MM.1S (cell line): ENCODE results near the gene USF2.

Experiments
- DNase-seq: peaks from one replicate; pipeline ENCODE4 v3.0.0-alpha.2; 2015
- H2AFZ ChIP-seq: fragments of 300-600 bp; sonication (generic); 2 replicates; pipeline ENCODE4 v1.6.0; 2016; ENCODE audit warnings: antibody characterized with exemption, low read length
- H3F3A ChIP-seq: fragments of 300-600 bp; sonication (generic); 2 replicates; pipeline ENCODE4 v1.6.1; 2016; ENCODE audit warnings: mild to moderate bottlenecking, antibody characterized with exemption, low read length, moderate library complexity, mixed read lengths; ENCODE audit not compliant: insufficient read depth
- H3K27ac ChIP-seq: fragments of 300-600 bp; sonication (generic); 2 replicates; pipeline ENCODE4 v1.5.1; 2016; ENCODE audit warnings: mild to moderate bottlenecking, low read length
- H3K27me3 ChIP-seq: fragments of 300-600 bp; sonication (generic); replicated peaks from 2 replicates; pipeline ENCODE4 v1.6.0; 2016; ENCODE audit warnings: low read length; ENCODE audit not compliant: insufficient read depth
- H3K36me3 ChIP-seq: fragments of 300-600 bp; sonication (generic); replicated peaks from 2 replicates; pipeline ENCODE4 v1.6.1; 2016; ENCODE audit warnings: mild to moderate bottlenecking, low read length, mixed read lengths; ENCODE audit not compliant: insufficient read depth
- H3K4me1 ChIP-seq: fragments of 300-600 bp; sonication (generic); 2 replicates; pipeline ENCODE4 v1.6.1; 2016; ENCODE audit warnings: low read length, mixed read lengths
- H3K4me2 ChIP-seq: fragments of 300-600 bp; sonication (generic); 2 replicates; pipeline ENCODE4 v1.6.0; 2016; ENCODE audit warnings: low read depth, low read length
- H3K4me3 ChIP-seq: fragments of 300-600 bp; sonication (generic); 2 replicates; pipeline ENCODE4 v1.5.1; 2016; ENCODE audit warnings: low read length, mixed read lengths
- H3K79me2 ChIP-seq: fragments of 300-600 bp; sonication (generic); 2 replicates; pipeline ENCODE4 v1.6.1; 2016; ENCODE audit warnings: mixed run types, low read length, mixed read lengths
- H3K9ac ChIP-seq: fragments of 300-600 bp; sonication (generic); 2 replicates; pipeline ENCODE4 v1.6.1; 2016; ENCODE audit warnings: low read length, mixed read lengths
- H3K9me2 ChIP-seq: fragments of 300-600 bp; sonication (generic); replicated peaks from 2 replicates; pipeline ENCODE4 v1.6.1; 2016; ENCODE audit warnings: mild to moderate bottlenecking, low read length, mixed read lengths; ENCODE audit not compliant: insufficient read depth
- H3K9me3 ChIP-seq: fragments of 300-600 bp; sonication (generic); replicated peaks from 2 replicates; pipeline ENCODE4 v1.6.1; 2016; ENCODE audit warnings: mild to moderate bottlenecking, low read length, mixed read lengths; ENCODE audit not compliant: insufficient read depth
- H4K20me1 ChIP-seq: fragments of 300-600 bp; sonication (generic); 2 replicates; pipeline ENCODE4 v1.6.1; 2016; ENCODE audit warnings: mild to moderate bottlenecking, low read length, moderate library complexity, mixed read lengths; ENCODE audit not compliant: insufficient read depth
- EZH2 ChIP-seq: fragments of 300-600 bp; sonication (generic); optimal IDR thresholded peaks from 2 replicates; pipeline ENCODE3; 2017; ENCODE audit warnings: low read depth, mild to moderate bottlenecking, antibody characterized with exemption, low read length, mixed read lengths
- EZH2phosphoT487 ChIP-seq: fragments of 300-600 bp; sonication (generic); IDR thresholded peaks from 2 replicates; pipeline ENCODE4 v1.6.1; 2018; ENCODE audit warnings: antibody characterized with exemption, low read length
- TF ChIP-seq, protein P1 (sequence below): fragments of 300-600 bp; sonication (generic); IDR thresholded peaks from 2 replicates; pipeline ENCODE4 v1.5.1; 2016; ENCODE audit warnings: antibody characterized with exemption, low read length, mixed read lengths

USF2 gene

GRCh38 chr19:35251456-35251855 lies 17.3 kb upstream of the USF2 start:
- Histone ChIP-seq H3K79me2 (peaks cover 45% of the 10 kb centered on the region), H3K4me2 (no peak overlapping the region), H3K9me2 (no peaks in the 10 kb centered on the region), H3K36me3 (0 out of 2 replicates have a peak, but pooled peaks cover 8% of the 10 kb centered on the region), H3K4me3 (no peak overlapping the region), H2AFZ (no peak overlapping the region), H3K9ac (no peak overlapping the region), H3F3A (peaks cover 18% of the 10 kb centered on the region), H3K4me1 (peaks cover 15% of the 10 kb centered on the region), H3K9me3 (no peaks in the 10 kb centered on the region), H3K27ac (no peak overlapping the region), H3K27me3 (no peaks in the 10 kb centered on the region), H4K20me1 (no peaks in the 10 kb centered on the region)
- TF ChIP-seq, protein P1, sequence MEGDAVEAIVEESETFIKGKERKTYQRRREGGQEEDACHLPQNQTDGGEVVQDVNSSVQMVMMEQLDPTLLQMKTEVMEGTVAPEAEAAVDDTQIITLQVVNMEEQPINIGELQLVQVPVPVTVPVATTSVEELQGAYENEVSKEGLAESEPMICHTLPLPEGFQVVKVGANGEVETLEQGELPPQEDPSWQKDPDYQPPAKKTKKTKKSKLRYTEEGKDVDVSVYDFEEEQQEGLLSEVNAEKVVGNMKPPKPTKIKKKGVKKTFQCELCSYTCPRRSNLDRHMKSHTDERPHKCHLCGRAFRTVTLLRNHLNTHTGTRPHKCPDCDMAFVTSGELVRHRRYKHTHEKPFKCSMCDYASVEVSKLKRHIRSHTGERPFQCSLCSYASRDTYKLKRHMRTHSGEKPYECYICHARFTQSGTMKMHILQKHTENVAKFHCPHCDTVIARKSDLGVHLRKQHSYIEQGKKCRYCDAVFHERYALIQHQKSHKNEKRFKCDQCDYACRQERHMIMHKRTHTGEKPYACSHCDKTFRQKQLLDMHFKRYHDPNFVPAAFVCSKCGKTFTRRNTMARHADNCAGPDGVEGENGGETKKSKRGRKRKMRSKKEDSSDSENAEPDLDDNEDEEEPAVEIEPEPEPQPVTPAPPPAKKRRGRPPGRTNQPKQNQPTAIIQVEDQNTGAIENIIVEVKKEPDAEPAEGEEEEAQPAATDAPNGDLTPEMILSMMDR = no peak
- no peak for TF ChIP-seq EZH2
- no peak for TF ChIP-seq EZH2phosphoT487
- DNase-seq = no peak

DNA sequence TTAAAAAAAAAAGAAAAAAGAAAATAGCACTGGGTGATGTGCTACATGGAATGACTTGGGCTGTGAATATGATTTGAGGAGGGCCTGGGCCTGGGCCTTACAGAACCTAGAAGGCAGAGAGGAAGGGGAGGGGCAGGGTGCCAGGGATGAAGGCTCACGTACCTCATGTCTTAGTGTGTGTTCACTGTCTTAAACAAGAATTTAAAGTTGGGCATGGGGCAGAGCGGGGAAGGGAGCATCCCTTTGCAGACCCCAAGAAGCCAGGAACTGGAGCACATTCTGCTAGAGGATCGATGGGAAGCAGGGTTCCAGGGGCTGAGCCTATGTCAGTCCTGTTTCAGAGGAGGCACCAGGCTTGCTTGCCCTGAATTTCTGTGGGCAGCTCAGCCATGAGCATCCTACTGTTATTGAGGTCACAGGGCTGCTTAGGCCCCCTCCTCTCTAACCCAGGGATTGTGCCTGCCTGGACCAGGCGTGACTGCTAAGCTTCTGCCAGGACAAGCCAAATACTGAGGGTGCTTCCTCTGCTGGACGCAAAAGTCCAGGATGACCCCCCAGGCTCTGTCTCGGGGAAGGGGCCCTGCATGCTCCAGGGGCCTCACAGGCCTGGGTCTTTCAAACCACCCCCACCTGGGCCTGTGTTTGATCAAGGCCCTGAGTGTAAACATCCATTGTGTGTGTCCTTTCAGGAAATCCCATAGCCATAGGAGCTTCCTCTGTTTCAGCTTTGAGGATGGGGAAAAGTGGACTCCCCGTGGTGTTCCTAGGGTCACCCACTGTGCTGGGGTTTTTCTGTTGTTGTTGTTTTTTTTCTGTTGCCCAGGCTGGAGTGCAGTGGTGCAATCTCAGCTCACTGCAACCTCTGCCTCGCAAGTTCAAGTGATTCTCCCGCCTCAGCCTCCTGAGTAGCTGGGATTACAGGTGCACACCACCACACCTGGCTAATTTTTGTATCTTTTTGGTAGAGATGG lies 15.2 kb upstream of the USF2 start:
- no peak overlapping the region for H3K4me3 ChIP-seq
- no peak overlapping the region for H3K27ac ChIP-seq
- no peaks in the 10 kb centered on the region for H4K20me1 ChIP-seq
- peaks cover under 1% of the 10 kb centered on the region; the same call in 1 of the 2 replicates for H3F3A ChIP-seq
- H3K9ac ChIP-seq = no peak overlapping the region
- H3K4me2 ChIP-seq = no peak overlapping the region
- TF ChIP-seq EZH2 (no peak), EZH2phosphoT487 (no peak)
- TF ChIP-seq, protein P1 = no peak
- DNase-seq = no peak
- no peaks in the 10 kb centered on the region for H3K9me2 ChIP-seq
- H3K36me3 ChIP-seq = 0 out of 2 replicates have a peak, but pooled peaks cover 8% of the 10 kb centered on the region
- H3K27me3 ChIP-seq = no peaks in the 10 kb centered on the region
- no peak overlapping the region for H2AFZ ChIP-seq
- H3K79me2 ChIP-seq = peaks cover 44% of the 10 kb centered on the region
- no peaks in the 10 kb centered on the region for H3K9me3 ChIP-seq
- peaks cover 6% of the 10 kb centered on the region; the same call in 1 of the 2 replicates for H3K4me1 ChIP-seq

GRCh38 chr19:35254341-35255297 lies 14.1 kb upstream of the USF2 start:
- Histone ChIP-seq H3K36me3 (0 out of 2 replicates have a peak, but pooled peaks cover 8% of the 10 kb centered on the region), H4K20me1 (no peaks in the 10 kb centered on the region), H3K27me3 (no peaks in the 10 kb centered on the region), H3K4me3 (no peak overlapping the region), H3K9me2 (no peaks in the 10 kb centered on the region), H3K27ac (no peak overlapping the region), H3K4me2 (no peak overlapping the region), H3K79me2 (peaks cover 34% of the 10 kb centered on the region), H3K9me3 (no peaks in the 10 kb centered on the region), H3K9ac (no peak overlapping the region), H2AFZ (no peak overlapping the region), H3K4me1 (peaks cover 4% of the 10 kb centered on the region; the same call in 1 of the 2 replicates), H3F3A (no peaks in the 10 kb centered on the region)
- no peak for TF ChIP-seq EZH2phosphoT487
- TF ChIP-seq EZH2 = no peak
- TF ChIP-seq, protein P1 = no peak
- DNase-seq = no peak
